ENCODE data around the gene TENM3.

Gene TENM3

GRCh38 chr4:182465979-182466378 is 222.8 kb downstream of the TENM3 start:
- DNase-seq = no peak

GRCh38 chr4:182470215-182470614 is 227.0 kb downstream of the TENM3 start:
- DNase-seq = no peak

GRCh38 chr4:182475539-182475938 is 232.3 kb downstream of the TENM3 start:
- no peak for DNase-seq

- DNase-seq = peak; percentile 19 to 22
Measured at GRCh38 chr4:182478475-182478874, 235.3 kb downstream of the TENM3 start.

GRCh38 chr4:182483685-182484084 is 240.5 kb downstream of the TENM3 start:
- DNase-seq = no peak

- DNase-seq = no peak
Measured at GRCh38 chr4:182486881-182487280, 243.7 kb downstream of the TENM3 start.

GRCh38 chr4:182488896-182489295 is 245.7 kb downstream of the TENM3 start:
- DNase-seq = no peak

- DNase-seq = no peak
Measured at GRCh38 chr4:182489607-182490006, 246.4 kb downstream of the TENM3 start.

GRCh38 chr4:182491719-182492118 is 248.5 kb downstream of the TENM3 start:
- no peak for DNase-seq

- no peak for DNase-seq
Measured at GRCh38 chr4:182492423-182492822, 249.2 kb downstream of the TENM3 start.

- no peak for DNase-seq
Measured at GRCh38 chr4:182493377-182493776, 250.2 kb downstream of the TENM3 start.

- DNase-seq = no peak
Measured at GRCh38 chr4:182494103-182494502, 250.9 kb downstream of the TENM3 start.

GRCh38 chr4:182495031-182495430 is 251.8 kb downstream of the TENM3 start:
- no peak for DNase-seq

GRCh38 chr4:182495645-182496385 is 252.6 kb downstream of the TENM3 start:
- no peak for DNase-seq

- DNase-seq = no peak
Measured at GRCh38 chr4:182496408-182496807, 253.2 kb downstream of the TENM3 start.

- DNase-seq = no peak
Measured at GRCh38 chr4:182502064-182502463, 258.9 kb downstream of the TENM3 start.

- DNase-seq = no peak
Measured at GRCh38 chr4:182504463-182504862, 261.3 kb downstream of the TENM3 start.

- DNase-seq = no peak
Measured at GRCh38 chr4:182507805-182508204, 264.6 kb downstream of the TENM3 start.

- no peak for DNase-seq
Measured at GRCh38 chr4:182510836-182511235, 267.6 kb downstream of the TENM3 start.

- no peak for DNase-seq
Measured at GRCh38 chr4:182513587-182514291, 270.5 kb downstream of the TENM3 start.

- no peak for DNase-seq
Measured at GRCh38 chr4:182518421-182518820, 275.2 kb downstream of the TENM3 start.

- DNase-seq = no peak
Measured at GRCh38 chr4:182519528-182519927, 276.3 kb downstream of the TENM3 start.

GRCh38 chr4:182521011-182521410 is 277.8 kb downstream of the TENM3 start:
- no peak for DNase-seq

- DNase-seq = no peak
Measured at GRCh38 chr4:182528819-182529218, 285.6 kb downstream of the TENM3 start.

- no peak for DNase-seq
Measured at GRCh38 chr4:182530451-182530850, 287.2 kb downstream of the TENM3 start.

All from NCI-H2081 (cell line).